ENCODE results near the gene ADARB2. TPM values are rescaled to one million over a fixed set of nuclear protein-coding genes. Genes with fewer than 3 reads are reported as not detected.
"Not testable (repeated sequence)": the region's sequence is repeated elsewhere in the genome, so short reads cannot be mapped to it uniquely, and the experiment has no call there.

Gene ADARB2
- total and polyA plus RNA-seq, 2 donors: 0.66 to 2.5 TPM

- Histone ChIP-seq H3K9me3 (ENCODE audit: control insufficient read depth in 2 of 2, insufficient read depth in 1 of 2, low read length in 1 of 2) (no peaks in the 10 kb centered on the region), H3K36me3 (ENCODE audit: control insufficient read depth in 2 of 2, insufficient read depth in 2 of 2, low read length in 1 of 2) (no peaks in the 10 kb centered on the region), H3K4me3 (ENCODE audit: low read length in 2 of 2) (no peak overlapping the region), H3K4me1 (ENCODE audit: control insufficient read depth in 2 of 2, insufficient read depth in 2 of 2, low read length in 2 of 2) (no peaks in the 10 kb centered on the region), H3K27me3 (ENCODE audit: control insufficient read depth in 2 of 2, insufficient read depth in 1 of 2, low read length in 1 of 2) (no peaks in the 10 kb centered on the region), H3K27ac (ENCODE audit: low read depth in 1 of 2, low read length in 1 of 2) (no peak overlapping the region)
- WGBS: 93% methylated on average over 9 of the region's 9 CpGs
- no peak for DNase-seq (ENCODE audit: low read depth in 6 of 9, low spot score in 9 of 9)
Measured at GRCh38 chr10:1264001-1264400, 473.3 kb downstream of the ADARB2 start.

DNA sequence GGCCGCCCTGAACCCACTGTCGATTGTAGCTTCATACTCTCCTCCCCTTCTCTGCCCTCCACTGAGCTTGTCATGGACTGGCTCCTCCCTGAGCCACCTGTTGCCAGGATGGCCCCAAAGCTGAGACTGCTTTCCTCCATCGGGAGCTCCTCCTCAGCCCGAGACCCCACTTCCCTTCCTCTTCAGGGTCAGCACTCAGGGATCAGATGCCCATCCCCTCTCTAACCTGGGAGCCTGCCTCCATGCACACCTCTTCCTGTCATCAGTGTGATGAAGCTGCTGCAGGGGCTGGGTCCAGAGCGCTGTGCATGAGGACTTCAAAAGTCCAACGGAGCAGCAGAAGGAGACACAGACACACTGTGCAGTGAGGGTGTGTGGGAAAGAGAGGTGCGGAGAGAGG is 480.1 kb downstream of the ADARB2 start:
- no peak for DNase-seq (ENCODE audit: low read depth in 6 of 9, low spot score in 9 of 9)
- Histone ChIP-seq H3K27ac (ENCODE audit: low read depth in 1 of 2, low read length in 1 of 2) (no peak overlapping the region), H3K4me1 (ENCODE audit: control insufficient read depth in 2 of 2, insufficient read depth in 2 of 2, low read length in 2 of 2) (no peaks in the 10 kb centered on the region), H3K4me3 (ENCODE audit: low read length in 2 of 2) (no peak overlapping the region), H3K27me3 (ENCODE audit: control insufficient read depth in 2 of 2, insufficient read depth in 1 of 2, low read length in 1 of 2) (peaks cover 0 to 11% of the 10 kb centered on the region in 2 donors), H3K9me3 (ENCODE audit: control insufficient read depth in 2 of 2, insufficient read depth in 1 of 2, low read length in 1 of 2) (no peaks in the 10 kb centered on the region), H3K36me3 (ENCODE audit: control insufficient read depth in 2 of 2, insufficient read depth in 2 of 2, low read length in 1 of 2) (no peaks in the 10 kb centered on the region)
- 86% methylated on average over 7 of the region's 7 CpGs for WGBS

- 5% methylated on average over 4 of the region's 4 CpGs for WGBS
- peaks cover 0 to 13% of the 10 kb centered on the region in 2 donors for H3K27me3 ChIP-seq (ENCODE audit: control insufficient read depth in 2 of 2, insufficient read depth in 1 of 2, low read length in 1 of 2)
- no peaks in the 10 kb centered on the region for H3K36me3 ChIP-seq (ENCODE audit: control insufficient read depth in 2 of 2, insufficient read depth in 2 of 2, low read length in 1 of 2)
- no peaks in the 10 kb centered on the region for H3K9me3 ChIP-seq (ENCODE audit: control insufficient read depth in 2 of 2, insufficient read depth in 1 of 2, low read length in 1 of 2)
- DNase-seq (ENCODE audit: low read depth in 6 of 9, low spot score in 9 of 9): no peak
- no peak overlapping the region for H3K27ac ChIP-seq (ENCODE audit: low read depth in 1 of 2, low read length in 1 of 2)
- H3K4me3 ChIP-seq (ENCODE audit: low read length in 2 of 2): no peak overlapping the region
- no peaks in the 10 kb centered on the region for H3K4me1 ChIP-seq (ENCODE audit: control insufficient read depth in 2 of 2, insufficient read depth in 2 of 2, low read length in 2 of 2)
Measured at GRCh38 chr10:1256432-1256725, 480.9 kb downstream of the ADARB2 start.

- no peak for DNase-seq (ENCODE audit: low read depth in 6 of 9, low spot score in 9 of 9)
- Histone ChIP-seq H3K27ac (ENCODE audit: low read depth in 1 of 2, low read length in 1 of 2) (no peak overlapping the region), H3K9me3 (ENCODE audit: control insufficient read depth in 2 of 2, insufficient read depth in 1 of 2, low read length in 1 of 2) (no peaks in the 10 kb centered on the region), H3K27me3 (ENCODE audit: control insufficient read depth in 2 of 2, insufficient read depth in 1 of 2, low read length in 1 of 2) (peaks cover 0 to 13% of the 10 kb centered on the region in 2 donors), H3K36me3 (ENCODE audit: control insufficient read depth in 2 of 2, insufficient read depth in 2 of 2, low read length in 1 of 2) (no peaks in the 10 kb centered on the region), H3K4me3 (ENCODE audit: low read length in 2 of 2) (no peak overlapping the region), H3K4me1 (ENCODE audit: control insufficient read depth in 2 of 2, insufficient read depth in 2 of 2, low read length in 2 of 2) (no peaks in the 10 kb centered on the region)
- 72% methylated on average over 10 of the region's 10 CpGs for WGBS
Measured at GRCh38 chr10:1255600-1256431, 481.5 kb downstream of the ADARB2 start.

DNA sequence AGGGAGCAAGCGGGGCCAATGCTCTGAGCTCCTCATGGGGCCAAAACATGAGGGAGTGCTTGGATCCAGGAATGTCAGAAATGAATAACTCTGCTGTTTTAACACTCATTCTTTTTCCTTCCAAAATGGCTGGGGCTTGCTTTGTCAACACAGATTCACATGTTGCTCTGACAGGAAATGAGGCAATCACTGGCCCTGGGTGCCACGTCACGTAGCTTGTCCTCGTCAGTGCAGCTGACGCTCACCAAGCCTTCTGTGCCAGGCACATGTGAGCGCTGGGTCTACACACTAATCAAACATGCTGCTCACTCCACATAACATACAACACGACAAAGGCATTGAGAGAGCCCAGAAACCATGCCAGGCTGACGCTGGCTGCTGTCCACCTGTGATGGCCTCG is 482.2 kb downstream of the ADARB2 start:
- no peaks in the 10 kb centered on the region for H3K4me1 ChIP-seq (ENCODE audit: control insufficient read depth in 2 of 2, insufficient read depth in 2 of 2, low read length in 2 of 2)
- DNase-seq (ENCODE audit: low read depth in 6 of 9, low spot score in 9 of 9): no peak
- H3K27me3 ChIP-seq (ENCODE audit: control insufficient read depth in 2 of 2, insufficient read depth in 1 of 2, low read length in 1 of 2): peaks cover 0 to 16% of the 10 kb centered on the region in 2 donors
- no peak overlapping the region for H3K4me3 ChIP-seq (ENCODE audit: low read length in 2 of 2)
- no peak overlapping the region for H3K27ac ChIP-seq (ENCODE audit: low read depth in 1 of 2, low read length in 1 of 2)
- 85% methylated on average over 9 of the region's 9 CpGs for WGBS
- no peaks in the 10 kb centered on the region for H3K36me3 ChIP-seq (ENCODE audit: control insufficient read depth in 2 of 2, insufficient read depth in 2 of 2, low read length in 1 of 2)
- H3K9me3 ChIP-seq (ENCODE audit: control insufficient read depth in 2 of 2, insufficient read depth in 1 of 2, low read length in 1 of 2): no peaks in the 10 kb centered on the region

- H3K4me3 ChIP-seq (ENCODE audit: low read length in 2 of 2): no peak overlapping the region
- no peaks in the 10 kb centered on the region for H3K4me1 ChIP-seq (ENCODE audit: control insufficient read depth in 2 of 2, insufficient read depth in 2 of 2, low read length in 2 of 2)
- no peak for DNase-seq (ENCODE audit: low read depth in 6 of 9, low spot score in 9 of 9)
- no peaks in the 10 kb centered on the region for H3K36me3 ChIP-seq (ENCODE audit: control insufficient read depth in 2 of 2, insufficient read depth in 2 of 2, low read length in 1 of 2)
- WGBS: 12% methylated on average over 11 of the region's 11 CpGs
- H3K9me3 ChIP-seq (ENCODE audit: control insufficient read depth in 2 of 2, insufficient read depth in 1 of 2, low read length in 1 of 2): no peaks in the 10 kb centered on the region
- H3K27ac ChIP-seq (ENCODE audit: low read depth in 1 of 2, low read length in 1 of 2): no peak overlapping the region
- peaks cover 0 to 21% of the 10 kb centered on the region in 2 donors for H3K27me3 ChIP-seq (ENCODE audit: control insufficient read depth in 2 of 2, insufficient read depth in 1 of 2, low read length in 1 of 2)
Measured at GRCh38 chr10:1253523-1254353, 483.6 kb downstream of the ADARB2 start.

GRCh38 chr10:1251769-1252168 is 485.6 kb downstream of the ADARB2 start:
- H3K27me3 ChIP-seq (ENCODE audit: control insufficient read depth in 2 of 2, insufficient read depth in 1 of 2, low read length in 1 of 2): peaks cover 0 to 35% of the 10 kb centered on the region in 2 donors
- H3K27ac ChIP-seq (ENCODE audit: low read depth in 1 of 2, low read length in 1 of 2): no peak overlapping the region
- H3K4me3 ChIP-seq (ENCODE audit: low read length in 2 of 2): no peak overlapping the region
- H3K36me3 ChIP-seq (ENCODE audit: control insufficient read depth in 2 of 2, insufficient read depth in 2 of 2, low read length in 1 of 2): no peaks in the 10 kb centered on the region
- H3K4me1 ChIP-seq (ENCODE audit: control insufficient read depth in 2 of 2, insufficient read depth in 2 of 2, low read length in 2 of 2): no peaks in the 10 kb centered on the region
- 90% methylated on average over 3 of the region's 3 CpGs for WGBS
- DNase-seq (ENCODE audit: low read depth in 6 of 9, low spot score in 9 of 9): no peak
- no peaks in the 10 kb centered on the region for H3K9me3 ChIP-seq (ENCODE audit: control insufficient read depth in 2 of 2, insufficient read depth in 1 of 2, low read length in 1 of 2)

- peaks cover 0 to 24% of the 10 kb centered on the region in 2 donors for H3K27me3 ChIP-seq (ENCODE audit: control insufficient read depth in 2 of 2, insufficient read depth in 1 of 2, low read length in 1 of 2)
- WGBS: 77% methylated on average over 7 of the region's 7 CpGs
- H3K36me3 ChIP-seq (ENCODE audit: control insufficient read depth in 2 of 2, insufficient read depth in 2 of 2, low read length in 1 of 2): no peaks in the 10 kb centered on the region
- no peak for DNase-seq (ENCODE audit: low read depth in 6 of 9, low spot score in 9 of 9)
- no peaks in the 10 kb centered on the region for H3K4me1 ChIP-seq (ENCODE audit: control insufficient read depth in 2 of 2, insufficient read depth in 2 of 2, low read length in 2 of 2)
- H3K4me3 ChIP-seq (ENCODE audit: low read length in 2 of 2): no peak overlapping the region
- H3K27ac ChIP-seq (ENCODE audit: low read depth in 1 of 2, low read length in 1 of 2): no peak overlapping the region
- no peaks in the 10 kb centered on the region for H3K9me3 ChIP-seq (ENCODE audit: control insufficient read depth in 2 of 2, insufficient read depth in 1 of 2, low read length in 1 of 2)
Measured at GRCh38 chr10:1249142-1249920, 488.0 kb downstream of the ADARB2 start.

- H3K27ac ChIP-seq (ENCODE audit: low read depth in 1 of 2, low read length in 1 of 2); H3K36me3 ChIP-seq (ENCODE audit: control insufficient read depth in 2 of 2, insufficient read depth in 2 of 2, low read length in 1 of 2); H3K9me3 ChIP-seq (ENCODE audit: control insufficient read depth in 2 of 2, insufficient read depth in 1 of 2, low read length in 1 of 2); DNase-seq (ENCODE audit: low read depth in 6 of 9, low spot score in 9 of 9); H3K4me1 ChIP-seq (ENCODE audit: control insufficient read depth in 2 of 2, insufficient read depth in 2 of 2, low read length in 2 of 2); H3K4me3 ChIP-seq (ENCODE audit: low read length in 2 of 2): not testable (repeated sequence)
- H3K27me3 ChIP-seq (ENCODE audit: control insufficient read depth in 2 of 2, insufficient read depth in 1 of 2, low read length in 1 of 2): peaks cover 0 to 24% of the 10 kb centered on the region in 2 donors
- 10% methylated on average over 13 of the region's 13 CpGs for WGBS
Measured at GRCh38 chr10:1248262-1248630, 489.1 kb downstream of the ADARB2 start.

Data from thymus (tissue), 11 donors.